Stomach (tissue), 4 donors: ENCODE results near the gene LMX1A.

Experiments
- CTCF ChIP-seq, 7 experiments: fragments of 450-650 bp in 4 of 7; fragments of 200-600 bp in 3 of 7; sonication (generic) in 3 of 7; IDR thresholded peaks; one replicate each; pipeline ENCODE4 v1.5.1; 2016 to 2019; ENCODE audit warnings: antibody characterized with exemption in 7 of 7, control low read depth in 2 of 7, mild to moderate bottlenecking in 1 of 7
- EP300 ChIP-seq: sonication (generic); formaldehyde crosslinking; IDR thresholded peaks from one replicate; pipeline ENCODE4 v1.6.1; 2017; ENCODE audit warnings: antibody characterized with exemption
- POLR2A ChIP-seq, 4 donors: fragments of 450-650 bp; IDR thresholded peaks; one replicate each; pipeline ENCODE4 v1.6.1; 2016; ENCODE audit warnings: antibody characterized with exemption in 4 of 4, control low read depth in 2 of 4, mild to moderate bottlenecking in 1 of 4, moderate library complexity in 1 of 4
- POLR2AphosphoS5 ChIP-seq, 3 donors: sonication (generic); formaldehyde crosslinking; IDR thresholded peaks; one replicate each; pipeline ENCODE4 v1.6.1; 2016; ENCODE audit warnings: antibody characterized with exemption in 3 of 3

GRCh38 chr1:165187031-165188009, 169.2 kb downstream of the LMX1A start:
- TF ChIP-seq CTCF (IDR thresholded peaks at IDR 0.05), result no peak
- no peak for TF ChIP-seq EP300
- no peak for TF ChIP-seq POLR2AphosphoS5 (IDR thresholded peaks at IDR 0.05)
- no peak for TF ChIP-seq POLR2A (IDR thresholded peaks at IDR 0.05)
